Left renal pelvis (tissue), 4 donors: Measurements from ENCODE around the gene DUOXA1. TPM values are rescaled to one million over a fixed set of nuclear protein-coding genes. Genes with fewer than 3 reads are reported as not detected.
"Not testable (repeated sequence)": the region's sequence is repeated elsewhere in the genome, so short reads cannot be mapped to it uniquely, and the experiment has no call there.

Experiments used
- DNase-seq, 4 donors: peaks; one replicate each; pipeline ENCODE4 v3.0.0-alpha.2; 2013; ENCODE audit warnings: low read depth in 4 of 4, low spot score in 3 of 4
- polyA plus RNA-seq, 4 donors: library from polyadenylated mRNA; unstranded; fragments of 120-200 nt; gene quantifications; one replicate each; pipeline ENCODE4 v1.2.1, GENCODE V29; 2013; ENCODE audit not compliant: insufficient read length in 4 of 4

Gene DUOXA1
- polyA plus RNA-seq, 4 donors, result 0.10 to 0.66 (median 0.45) TPM

DNA sequence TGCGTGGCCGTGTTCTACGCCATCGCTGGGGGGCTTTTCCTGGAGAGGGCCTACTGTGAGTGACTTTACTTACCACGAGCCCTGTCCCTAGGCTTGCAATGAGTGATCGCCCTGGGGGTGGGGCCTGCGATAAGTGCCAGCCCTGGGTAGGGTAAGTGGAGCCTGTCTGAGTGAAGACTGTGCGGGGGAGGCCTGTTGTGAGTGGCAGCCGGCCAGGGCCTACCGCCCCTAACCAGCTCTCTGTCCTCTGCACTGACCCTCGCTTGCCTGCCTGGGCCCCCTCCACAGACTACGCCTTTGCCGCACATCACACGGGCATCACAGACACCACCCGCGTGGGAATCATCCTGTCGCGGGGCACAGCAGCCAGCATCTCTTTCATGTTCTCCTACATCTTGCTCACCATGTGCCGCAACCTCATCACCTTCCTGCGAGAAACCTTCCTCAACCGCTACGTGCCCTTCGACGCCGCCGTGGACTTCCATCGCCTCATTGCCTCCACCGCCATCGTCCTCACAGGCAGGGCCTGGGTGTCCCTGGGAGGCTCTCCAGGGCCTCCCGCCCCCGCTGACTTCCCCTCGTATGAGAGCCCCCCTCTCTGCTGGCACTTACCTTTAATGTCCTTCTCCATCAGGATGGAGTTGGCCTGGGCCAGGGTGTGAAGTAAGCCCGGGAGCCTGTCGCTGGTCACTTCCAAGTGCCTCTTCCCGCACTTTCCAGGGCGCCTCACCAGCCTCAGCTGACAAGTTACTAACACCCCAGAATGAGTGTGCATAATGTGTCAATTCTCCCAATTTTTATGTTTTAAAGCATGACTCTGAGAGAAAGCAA is 22.5 kb upstream of the DUOXA1 start:
- no peak for DNase-seq

DNA sequence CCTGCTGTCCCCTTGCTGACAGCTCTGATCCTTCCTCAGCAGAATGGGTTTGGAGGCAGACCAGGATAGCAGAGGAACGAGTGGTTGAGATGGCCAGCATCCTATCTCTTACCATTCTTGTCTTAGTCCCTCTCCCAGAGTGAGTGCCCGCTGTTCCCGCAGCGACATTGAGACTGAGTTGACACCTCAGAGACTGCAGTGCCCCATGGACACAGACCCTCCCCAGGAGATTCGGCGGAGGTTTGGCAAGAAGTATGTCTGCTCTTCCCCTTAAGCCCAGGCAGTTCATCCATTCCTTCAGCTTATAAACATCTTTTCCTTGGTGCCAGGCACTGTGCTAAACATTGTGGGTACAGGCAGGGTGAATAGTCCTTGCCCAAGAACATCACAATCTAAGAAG is 21.3 kb upstream of the DUOXA1 start:
- DNase-seq, result no peak

DNA sequence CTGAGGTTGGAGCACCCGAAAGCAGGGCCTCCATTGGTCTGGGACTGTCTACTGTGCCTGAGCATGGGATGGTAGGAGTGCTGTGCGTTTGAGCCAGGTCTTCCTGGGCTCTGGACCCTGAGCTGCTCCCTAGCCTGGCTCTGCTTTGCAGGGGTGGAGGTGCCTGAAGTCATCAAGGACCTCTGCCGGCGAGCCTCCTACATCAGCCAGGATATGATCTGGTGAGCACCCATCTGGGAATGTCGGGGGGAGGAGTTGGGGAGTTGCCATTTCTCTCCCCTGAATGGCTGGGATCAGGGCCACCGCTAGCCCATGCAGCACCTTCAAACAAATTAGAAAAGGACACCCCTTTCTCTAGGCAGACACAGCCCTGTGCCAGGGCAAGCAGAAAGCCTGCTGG is 20.8 kb upstream of the DUOXA1 start:
- no peak for DNase-seq

DNA sequence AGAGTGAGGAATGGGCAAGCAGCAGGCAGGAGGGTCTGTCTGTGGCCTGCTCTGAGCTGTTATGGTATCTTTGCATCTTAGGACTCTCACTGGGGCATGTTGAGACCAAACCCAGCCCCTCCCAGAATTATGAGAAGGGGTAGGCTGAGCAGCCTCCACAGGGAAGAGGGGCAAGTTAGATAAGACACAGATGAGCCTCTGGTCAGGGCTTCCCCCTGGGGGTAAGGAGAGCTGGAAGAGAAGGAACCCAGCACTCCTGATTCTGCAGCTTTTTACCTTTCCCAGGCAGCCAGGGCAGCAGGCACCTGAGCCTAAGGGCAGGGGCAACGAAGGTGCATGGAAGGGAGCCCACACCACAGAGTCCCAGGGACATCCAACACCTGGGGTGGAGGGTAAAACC is 19.4 kb upstream of the DUOXA1 start:
- DNase-seq, result no peak

DNA sequence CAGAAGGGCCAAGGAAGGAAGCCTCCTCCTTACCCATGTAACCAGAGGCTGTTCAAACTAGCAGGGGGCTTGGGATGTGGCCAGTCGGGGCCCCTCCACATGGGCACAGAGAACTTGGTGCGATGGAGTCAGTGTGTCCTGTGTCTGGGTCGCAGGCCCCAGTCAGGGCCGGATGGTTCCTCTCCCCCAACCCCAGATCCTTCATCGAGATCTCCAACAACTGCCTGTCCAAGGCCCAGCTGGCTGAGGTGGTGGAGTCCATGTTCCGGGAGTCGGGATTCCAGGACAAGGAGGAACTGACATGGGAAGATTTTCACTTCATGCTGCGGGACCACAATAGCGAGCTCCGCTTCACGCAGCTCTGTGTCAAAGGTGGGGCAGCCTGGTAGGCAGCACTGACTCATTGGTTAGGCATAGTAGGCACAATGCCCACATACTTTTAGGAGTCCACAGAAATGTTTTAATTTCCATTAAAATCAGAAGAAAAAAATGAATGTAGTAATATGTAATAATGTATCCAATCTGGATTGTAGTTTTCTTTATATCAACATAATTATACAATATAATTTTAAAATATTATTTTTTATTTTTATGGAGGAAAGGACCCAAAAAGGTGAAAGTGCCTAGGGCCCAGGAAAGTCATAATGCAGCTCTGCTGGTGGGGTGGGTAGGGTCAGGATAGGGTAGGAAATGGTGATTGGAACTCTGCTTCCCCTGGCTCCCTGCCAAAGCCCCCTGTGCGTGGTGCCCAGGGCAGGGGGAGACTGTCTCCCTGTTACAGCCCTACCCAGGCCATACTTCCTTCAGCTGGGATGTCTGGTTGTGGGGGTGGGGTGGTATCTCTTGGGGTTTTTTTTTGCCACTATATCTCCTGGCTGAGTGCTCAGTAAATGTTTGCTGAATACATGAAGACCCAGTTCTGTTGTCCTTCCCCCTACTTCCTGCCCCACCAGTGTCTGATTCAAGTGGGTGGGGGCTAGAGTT is 18.7 kb upstream of the DUOXA1 start:
- no peak for DNase-seq

DNA sequence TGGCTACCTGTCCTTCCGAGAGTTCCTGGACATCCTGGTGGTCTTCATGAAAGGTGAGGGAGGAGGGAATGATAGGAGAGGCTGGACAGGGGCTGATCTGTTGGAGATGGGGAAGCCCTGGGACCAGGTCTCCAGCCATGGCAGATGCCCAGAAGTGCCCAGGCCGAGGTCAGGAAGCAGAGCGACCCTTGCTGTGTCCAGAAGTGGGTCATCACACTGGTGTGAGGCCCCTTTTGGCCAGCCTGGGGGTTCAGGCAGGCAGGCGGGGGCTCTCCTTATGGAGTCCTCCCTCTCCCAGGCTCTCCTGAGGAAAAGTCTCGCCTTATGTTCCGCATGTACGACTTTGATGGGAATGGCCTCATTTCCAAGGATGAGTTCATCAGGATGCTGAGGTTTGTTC is 17.9 kb upstream of the DUOXA1 start:
- DNase-seq, result no peak

DNA sequence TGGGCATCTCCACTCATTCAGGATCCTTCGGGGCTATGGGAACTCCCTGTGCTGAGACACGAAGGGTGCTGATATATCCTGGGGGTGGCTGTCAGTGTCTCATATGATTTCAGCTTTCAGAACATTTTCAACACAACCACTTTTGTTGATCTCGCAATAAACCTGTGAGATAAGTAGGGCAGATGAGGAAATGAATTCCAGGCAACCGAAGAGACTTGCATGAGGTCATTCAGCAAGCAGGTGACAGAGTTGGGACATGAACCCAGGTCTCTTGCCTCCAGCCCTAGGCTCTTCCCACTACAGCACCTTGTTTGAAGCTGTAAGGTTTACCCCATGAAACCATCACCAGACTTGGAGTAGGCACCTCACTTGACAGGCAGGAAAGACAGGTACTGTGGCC is 16.7 kb upstream of the DUOXA1 start:
- DNase-seq, result no peak

DNA sequence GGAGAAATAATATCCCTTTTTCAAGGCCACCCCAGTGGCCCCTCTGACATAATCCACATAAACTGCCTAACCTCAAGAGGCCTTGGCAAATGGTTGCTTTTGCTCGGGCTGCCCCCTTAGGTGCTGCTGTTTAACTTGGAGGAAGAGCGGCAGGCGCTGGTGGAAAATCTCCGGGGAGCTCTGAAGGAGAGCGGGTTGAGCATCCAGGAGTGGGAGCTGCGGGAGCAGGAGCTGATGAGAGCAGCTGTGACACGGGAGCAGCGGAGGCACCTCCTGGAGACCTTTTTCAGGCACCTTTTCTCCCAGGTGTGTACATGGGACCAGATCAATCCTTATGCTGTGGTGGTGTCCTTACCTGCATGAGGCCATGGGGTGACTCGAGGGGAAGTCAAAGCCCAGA is 15.1 kb upstream of the DUOXA1 start:
- DNase-seq, result no peak

DNA sequence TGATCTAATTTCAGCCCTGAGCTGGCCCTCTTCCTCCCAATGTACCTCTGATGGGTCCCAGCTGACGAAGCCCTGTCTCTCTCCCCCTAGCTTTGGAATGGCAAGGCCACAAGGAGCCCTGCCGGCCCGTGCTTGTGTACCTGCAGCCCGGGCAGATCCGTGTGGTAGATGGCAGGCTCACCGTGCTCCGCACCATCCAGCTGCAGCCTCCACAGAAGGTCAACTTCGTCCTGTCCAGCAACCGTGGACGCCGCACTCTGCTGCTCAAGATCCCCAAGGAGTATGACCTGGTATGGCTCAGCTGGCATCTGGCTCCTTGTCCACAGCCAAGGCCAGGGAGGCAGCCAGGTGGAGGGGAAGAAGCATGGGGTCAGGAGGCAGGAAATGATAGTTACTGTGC is 14.3 kb upstream of the DUOXA1 start:
- DNase-seq, result no peak

DNA sequence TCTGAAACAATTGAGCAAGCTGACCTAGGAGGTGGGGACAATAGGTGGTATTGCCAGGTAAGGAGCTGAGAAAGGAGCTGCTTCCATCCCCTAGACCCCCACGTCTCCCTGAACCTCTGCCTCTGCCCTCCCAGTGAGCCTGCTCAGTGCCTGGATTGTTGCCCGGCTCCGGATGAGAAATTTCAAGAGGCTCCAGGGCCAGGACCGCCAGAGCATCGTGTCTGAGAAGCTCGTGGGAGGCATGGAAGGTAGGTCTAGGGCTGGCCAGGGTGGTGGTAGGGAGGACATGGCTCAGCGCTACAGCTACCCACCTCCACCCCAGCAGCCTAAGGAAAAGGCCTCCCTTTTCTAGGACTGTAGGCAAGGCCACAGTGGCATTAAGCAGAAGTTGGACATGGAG is 13.4 kb upstream of the DUOXA1 start:
- DNase-seq, result no peak

DNA sequence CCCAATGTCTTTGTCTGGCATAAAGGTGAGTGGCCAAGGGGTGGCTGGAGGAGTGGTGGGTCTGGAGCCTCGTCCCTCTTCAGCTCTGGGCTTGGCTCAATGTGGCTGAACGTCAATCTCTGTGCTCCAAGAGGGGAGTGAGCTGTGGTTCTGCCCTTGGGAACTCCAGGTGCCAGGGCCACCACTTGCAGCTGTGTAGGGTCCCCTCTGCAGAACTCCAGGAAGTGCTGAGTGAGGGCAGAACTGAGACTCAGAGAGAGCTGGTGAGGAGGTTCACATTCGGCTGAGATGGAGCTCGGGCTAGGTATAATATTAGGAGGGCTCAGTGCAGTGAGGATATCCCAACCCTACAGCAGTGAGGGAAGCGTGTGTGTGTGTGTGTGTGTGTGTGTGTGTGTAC is 11.7 kb upstream of the DUOXA1 start:
- no peak for DNase-seq

DNA sequence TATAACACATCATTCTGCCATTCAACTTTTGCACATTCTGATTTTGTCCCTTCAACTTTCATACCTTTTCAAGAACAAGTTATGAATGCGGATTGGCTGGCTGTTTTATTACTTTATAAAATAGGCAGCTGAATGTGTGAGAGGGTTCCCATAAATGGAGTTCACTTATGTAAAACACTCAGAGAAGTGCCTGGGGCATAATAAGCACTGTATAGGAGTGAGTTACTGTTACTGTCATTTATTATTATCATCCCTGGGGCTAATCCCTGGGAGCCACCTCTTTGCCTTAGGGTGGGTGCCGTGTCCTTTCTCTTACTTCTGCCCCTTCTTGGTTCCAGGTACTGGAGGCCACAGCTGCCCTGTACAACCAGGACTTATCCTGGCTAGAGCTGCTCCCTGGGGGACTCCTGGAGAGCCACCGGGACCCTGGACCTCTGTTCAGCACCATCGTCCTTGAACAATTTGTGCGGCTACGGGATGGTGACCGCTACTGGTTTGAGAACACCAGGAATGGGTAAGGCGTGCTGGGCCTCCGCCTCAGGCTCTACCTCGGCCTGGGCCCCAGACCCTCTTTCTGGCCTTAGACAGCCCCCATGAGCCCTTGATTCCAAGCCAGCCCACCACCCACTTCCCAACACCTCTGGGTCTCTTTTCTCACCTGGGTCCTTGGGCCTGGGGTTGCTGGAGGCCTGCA is 11.0 kb upstream of the DUOXA1 start:
- DNase-seq, result no peak

DNA sequence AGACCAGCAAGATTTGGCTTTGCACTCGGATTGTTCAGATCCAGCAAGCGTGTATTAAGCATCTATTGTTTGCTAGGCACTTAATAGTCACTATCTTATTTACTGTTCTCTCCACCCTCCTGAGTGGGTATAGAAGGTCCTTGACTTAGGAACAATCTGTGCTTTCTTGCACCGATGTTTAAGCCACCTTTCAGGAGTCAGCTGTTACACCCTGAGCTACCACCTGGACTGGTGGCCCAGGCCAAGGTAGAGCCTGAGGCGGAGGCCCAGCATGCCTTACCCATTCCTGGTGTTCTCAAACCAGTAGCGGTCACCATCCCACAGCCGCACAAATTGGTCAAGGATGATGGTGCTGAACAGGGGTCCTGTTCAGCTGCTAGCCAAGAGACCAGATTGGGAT is 10.1 kb upstream of the DUOXA1 start:
- no peak for DNase-seq

DNA sequence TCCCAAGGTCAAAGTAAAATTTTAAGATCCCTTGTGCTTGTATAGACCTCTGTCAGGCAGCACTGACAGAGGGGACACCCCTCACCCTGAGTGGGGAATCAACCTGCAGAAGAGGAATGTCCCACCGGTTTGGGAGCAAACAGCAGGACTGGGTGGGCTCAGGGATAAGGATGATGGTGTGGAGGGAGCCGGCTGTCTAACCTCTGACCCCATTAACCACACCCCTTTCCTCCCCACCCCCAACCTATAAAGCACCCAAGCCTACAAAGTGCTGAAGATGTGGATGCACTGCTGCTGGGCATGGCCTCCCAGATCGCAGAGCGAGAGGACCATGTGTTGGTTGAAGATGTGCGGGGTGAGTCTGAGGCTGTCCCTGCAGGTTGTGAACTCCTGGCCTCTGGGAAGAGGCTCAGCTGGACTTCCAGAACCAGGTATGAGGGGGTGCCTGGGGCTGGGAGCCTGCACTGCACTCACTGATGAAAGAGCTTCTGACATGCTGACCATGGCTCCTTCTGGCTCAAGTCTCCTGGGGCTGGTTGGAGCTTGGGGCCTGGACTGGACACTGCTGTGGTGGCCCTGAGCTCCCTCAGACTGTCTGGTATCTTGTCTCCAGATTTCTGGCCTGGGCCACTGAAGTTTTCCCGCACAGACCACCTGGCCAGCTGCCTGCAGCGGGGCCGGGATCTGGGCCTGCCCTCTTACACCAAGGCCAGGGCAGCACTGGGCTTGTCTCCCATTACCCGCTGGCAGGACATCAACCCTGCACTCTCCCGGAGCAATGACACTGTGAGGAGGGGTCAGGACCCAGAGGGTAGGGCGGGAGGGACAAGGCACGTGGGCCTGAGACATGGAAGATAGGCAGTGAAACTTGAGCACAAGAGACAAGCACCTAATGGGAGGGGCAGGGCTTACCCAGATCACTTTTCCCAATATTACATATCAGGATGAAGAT is 9.4 kb upstream of the DUOXA1 start:
- DNase-seq, result no peak

DNA sequence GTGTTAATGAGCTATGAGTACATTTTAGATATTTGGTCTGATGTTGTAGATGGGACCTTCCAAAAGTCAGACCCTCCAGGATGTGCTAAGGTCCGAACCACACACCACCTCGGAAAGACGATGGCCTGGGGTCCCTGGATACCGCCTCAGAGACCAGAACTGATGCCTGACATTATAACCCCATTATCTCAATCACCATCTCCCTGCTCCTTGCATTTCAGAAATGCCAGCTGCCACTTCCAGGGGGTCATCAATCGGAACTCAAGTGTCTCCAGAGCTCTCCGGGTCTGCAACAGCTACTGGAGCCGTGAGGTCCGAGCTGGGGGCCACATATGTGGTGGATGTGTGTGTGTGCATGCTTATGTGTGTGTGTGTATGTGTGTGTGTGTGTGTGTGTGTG is 8.0 kb upstream of the DUOXA1 start:
- no peak for DNase-seq

DNA sequence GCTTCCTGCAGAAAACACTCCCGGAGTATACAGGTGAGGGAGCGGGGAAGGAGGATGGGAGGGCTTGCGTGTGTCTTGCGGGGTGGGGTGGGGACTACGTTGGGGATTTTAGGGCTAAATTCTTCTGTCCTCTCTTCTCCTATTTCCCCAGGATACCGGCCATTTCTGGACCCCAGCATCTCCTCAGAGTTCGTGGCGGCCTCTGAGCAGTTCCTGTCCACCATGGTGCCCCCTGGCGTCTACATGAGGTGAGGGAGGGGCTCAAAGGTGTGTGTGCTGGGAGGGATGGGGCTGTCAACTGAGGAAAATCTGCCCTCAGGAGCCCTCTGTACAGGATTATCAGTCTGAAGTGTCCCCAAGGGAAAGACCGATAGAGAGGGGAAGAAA is 6.7 kb upstream of the DUOXA1 start:
- no peak for DNase-seq

DNA sequence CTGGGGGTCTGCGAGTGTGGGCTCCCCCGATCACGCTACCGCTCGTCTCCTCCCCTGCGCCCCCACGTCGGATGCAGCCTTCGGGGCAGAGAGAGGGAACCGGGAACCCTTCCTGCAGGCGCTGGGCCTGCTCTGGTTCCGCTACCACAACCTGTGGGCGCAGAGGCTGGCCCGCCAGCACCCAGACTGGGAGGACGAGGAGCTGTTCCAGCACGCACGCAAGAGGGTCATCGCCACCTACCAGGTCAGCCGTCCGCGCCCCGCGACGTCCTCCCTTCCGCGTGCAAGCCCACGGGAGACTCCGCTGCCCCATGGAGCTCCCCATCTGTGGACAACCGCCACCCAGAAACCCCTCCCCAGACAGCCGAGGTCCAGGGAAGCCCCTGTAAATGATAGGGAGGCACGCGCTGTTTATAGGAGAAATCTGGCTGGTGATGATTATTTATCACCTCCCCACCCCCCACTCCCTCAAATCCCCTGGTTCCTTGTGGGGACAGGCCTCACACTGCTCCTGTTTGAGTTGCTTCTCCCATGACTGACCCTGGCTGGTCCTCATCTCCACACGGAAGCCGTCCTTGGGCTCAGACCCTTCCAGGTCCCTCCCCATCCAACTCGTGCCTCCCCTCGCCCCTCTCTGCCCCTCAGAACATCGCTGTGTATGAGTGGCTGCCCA is 6.2 kb upstream of the DUOXA1 start:
- not testable (repeated sequence) for DNase-seq

DNA sequence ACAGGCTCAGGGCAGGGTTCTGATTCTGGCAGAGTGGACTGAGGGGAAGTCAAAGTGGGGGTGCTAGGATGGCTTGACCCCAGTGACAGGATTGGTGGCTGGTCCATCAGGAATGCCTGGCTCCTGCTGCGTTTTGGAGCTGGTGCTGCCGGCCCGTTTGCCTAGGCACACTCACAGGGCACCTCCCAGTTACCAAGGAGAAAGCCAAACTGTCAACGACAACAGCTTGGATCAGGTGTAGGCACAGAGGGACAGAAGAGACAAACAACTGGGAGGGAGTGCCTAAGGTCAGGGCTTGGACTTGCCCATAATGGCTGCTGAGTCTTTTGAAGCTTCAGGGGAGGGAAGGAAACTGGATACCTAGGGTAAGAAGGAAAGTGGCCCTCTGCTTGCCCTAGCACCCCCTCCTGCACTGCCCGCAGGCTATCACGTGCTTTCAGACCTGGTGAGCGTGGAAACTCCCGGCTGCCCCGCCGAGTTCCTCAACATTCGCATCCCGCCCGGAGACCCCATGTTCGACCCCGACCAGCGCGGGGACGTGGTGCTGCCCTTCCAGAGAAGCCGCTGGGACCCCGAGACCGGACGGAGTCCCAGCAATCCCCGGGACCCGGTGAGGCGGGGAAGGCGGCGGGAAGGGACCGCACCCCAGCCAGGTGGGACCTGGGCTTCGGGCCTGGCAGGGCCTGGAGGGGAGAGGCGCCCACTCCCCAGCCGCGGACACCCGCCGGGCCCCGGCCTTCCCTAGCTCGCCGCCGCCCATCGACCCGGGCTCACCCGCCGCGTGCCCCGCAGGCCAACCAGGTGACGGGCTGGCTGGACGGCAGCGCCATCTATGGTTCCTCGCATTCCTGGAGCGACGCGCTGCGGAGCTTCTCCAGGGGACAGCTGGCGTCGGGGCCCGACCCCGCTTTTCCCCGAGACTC is 5.3 kb upstream of the DUOXA1 start:
- no peak for DNase-seq
